Loucy (cell line): Measurements from ENCODE around the gene SLC13A4.

Experiments
- CTCF ChIP-seq: fragments of 200-600 bp; sonication (generic); conservative IDR thresholded peaks from 2 replicates; pipeline ENCODE4 v1.5.1; 2014; ENCODE audit warnings: mild to moderate bottlenecking, antibody characterized with exemption, low read length
- EZH2phosphoT487 ChIP-seq: fragments of 200-600 bp; IDR thresholded peaks from 2 replicates; pipeline ENCODE4 v1.6.1; 2018; ENCODE audit warnings: antibody characterized with exemption, mild to moderate bottlenecking, moderate library complexity, borderline replicate concordance

GRCh38 chr7:135644729-135645128 lies 83.3 kb downstream of the SLC13A4 start:
- no peak for TF ChIP-seq CTCF
- TF ChIP-seq EZH2phosphoT487: no peak
